ENCODE results near the gene ARHGAP26.

GRCh38 chr5:143147902-143148301 is 377.7 kb downstream of the ARHGAP26 start:
- TF ChIP-seq CTCF (optimal IDR thresholded peaks at IDR 0.05 in 1 of 3, IDR thresholded peaks at IDR 0.05 in 1 of 3, conservative IDR thresholded peaks at IDR 0.05 in 1 of 3; ENCODE audit: extremely low read depth in 1 of 3, insufficient read depth in 2 of 3, low read length in 3 of 3) = no peak
- TF ChIP-seq EZH2 (IDR thresholded peaks at IDR 0.05; ENCODE audit: low read length) = no peak

Data from keratinocyte (primary cell).